HAP-1 (cell line): ENCODE measurements around the gene SYT4.

Source experiments
- DNase-seq, 2 experiments: peaks; one replicate each; pipeline ENCODE4 v3.0.0-alpha.2; 2016 to 2020; ENCODE audit warnings: low spot score in 2 of 2
- H3K27me3 ChIP-seq: fragments of 250-450 bp; sonication (Bioruptor Pico); 2 replicates; pipeline ENCODE4 v1.5.1; 2020; ENCODE audit warnings: low read depth, mild to moderate bottlenecking, moderate library complexity
- H3K36me3 ChIP-seq: fragments of 250-450 bp; sonication (Bioruptor Pico); replicated peaks from 2 replicates; pipeline ENCODE4 v1.5.1; 2020; ENCODE audit warnings: mild to moderate bottlenecking
- H3K4me1 ChIP-seq: fragments of 250-450 bp; sonication (Bioruptor Pico); 2 replicates; pipeline ENCODE4 v1.5.1; 2020; ENCODE audit warnings: mild to moderate bottlenecking
- H3K4me3 ChIP-seq: fragments of 250-450 bp; sonication (Bioruptor Pico); 2 replicates; pipeline ENCODE4 v1.5.1; 2020; ENCODE audit warnings: mild to moderate bottlenecking, moderate library complexity
- H3K9me3 ChIP-seq: fragments of 250-450 bp; sonication (Bioruptor Pico); 2 replicates; pipeline ENCODE4 v1.5.1; 2020; ENCODE audit warnings: mild to moderate bottlenecking, moderate library complexity
- in situ Hi-C: fragments of 300-500 bp; cut with MboI; formaldehyde crosslinking; loops from 3 replicates; pipeline ENCODE4 v1.14.3; 2020; ENCODE audit warnings: low sequenced_read_pairs, inconsistent platforms, mixed read lengths

The SYT4 gene

DNA sequence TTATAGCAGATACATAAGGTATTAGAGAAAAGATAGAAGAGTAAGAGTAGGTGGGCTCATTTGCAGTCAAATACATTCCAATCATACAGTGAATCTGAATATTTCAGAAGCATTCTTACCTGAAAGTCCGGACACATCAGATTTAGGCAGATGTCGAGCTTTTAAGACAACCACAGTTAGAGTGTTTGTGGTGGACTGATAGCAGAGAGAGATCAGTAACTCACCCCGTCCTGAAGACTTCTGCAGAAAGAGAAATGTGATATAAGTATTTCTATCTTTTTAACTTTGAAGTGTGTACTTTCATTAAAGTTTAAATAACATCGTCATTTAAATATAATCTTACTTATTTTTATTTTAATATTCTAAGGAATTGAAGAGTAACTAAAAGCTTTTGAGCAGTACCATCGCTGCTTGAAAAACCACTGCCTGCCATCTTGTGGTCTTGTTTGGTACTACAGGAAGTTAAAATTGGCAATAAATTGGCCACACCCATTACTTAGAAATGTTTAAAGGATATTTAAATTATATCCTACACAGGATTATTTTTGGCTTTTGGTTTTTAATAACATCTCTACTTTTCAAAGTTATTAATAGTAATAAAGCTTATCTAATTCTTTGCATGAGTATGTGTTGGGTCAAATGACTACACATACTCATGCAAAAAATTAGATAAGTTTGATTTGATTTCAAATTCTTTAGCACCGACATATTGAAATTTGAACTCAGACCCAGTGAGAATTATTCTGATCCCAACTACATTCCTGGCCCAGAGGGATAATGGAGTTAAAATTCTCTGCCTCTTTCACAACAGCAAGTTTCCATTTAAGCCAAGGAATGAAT lies 5.5 kb downstream of the SYT4 start:
- DNase-seq = peak; percentile 52 to 57
- Histone ChIP-seq H3K4me3 (no peak overlapping the region), H3K36me3 (no peaks in the 10 kb centered on the region), H3K9me3 (no peaks in the 10 kb centered on the region), H3K4me1 (peaks cover 5% of the 10 kb centered on the region), H3K27me3 (no peaks in the 10 kb centered on the region)
- in situ Hi-C loops = loop anchor here (10.0 kb wide), 1 partner anchor 1217 kb away; no protein-coding TSS in a partner anchor

DNA sequence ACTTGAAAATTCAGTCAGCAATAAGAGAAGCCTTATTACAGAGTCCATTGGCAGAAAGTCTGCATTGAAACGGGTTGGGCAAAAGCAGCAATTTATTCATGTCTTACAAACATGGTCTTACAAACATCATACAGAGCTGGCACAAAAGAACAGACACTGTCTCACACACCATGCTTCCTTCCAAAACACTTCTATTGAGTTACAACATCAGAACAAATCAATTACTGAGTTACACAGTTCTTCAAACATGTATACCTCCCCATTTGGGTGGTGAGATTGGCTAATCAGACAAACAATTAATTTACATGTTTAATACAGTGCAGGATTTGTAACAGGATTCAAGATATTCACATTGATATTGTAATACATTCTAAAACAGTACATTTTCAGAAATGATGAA lies 9.5 kb downstream of the SYT4 start:
- in situ Hi-C loops = no loop called here
- H3K36me3 ChIP-seq = no peaks in the 10 kb centered on the region
- no peaks in the 10 kb centered on the region for H3K27me3 ChIP-seq
- peaks cover 5% of the 10 kb centered on the region for H3K4me1 ChIP-seq
- H3K4me3 ChIP-seq = no peak overlapping the region
- no peak for DNase-seq
- H3K9me3 ChIP-seq = no peaks in the 10 kb centered on the region

DNA sequence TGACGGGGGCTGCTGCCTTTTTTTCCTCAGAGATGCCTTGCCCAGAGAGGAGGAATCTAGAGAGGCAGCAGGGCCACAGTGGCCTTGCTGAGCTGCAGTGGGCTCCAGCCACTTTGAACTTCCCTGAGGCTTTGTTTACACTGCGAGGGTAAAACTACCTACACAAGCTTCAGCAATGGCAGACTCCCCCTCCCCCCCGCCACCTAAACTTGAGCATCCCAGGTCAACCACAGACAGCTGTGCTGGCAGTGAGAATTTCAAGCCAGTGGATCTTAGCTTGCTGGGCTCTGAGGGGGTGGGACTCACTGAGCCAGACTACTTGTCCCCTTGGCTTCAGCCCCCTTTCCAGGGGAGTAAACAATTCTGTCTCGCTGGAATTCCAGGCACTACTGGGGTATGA lies 11.8 kb downstream of the SYT4 start:
- peaks cover 4% of the 10 kb centered on the region; the same call in 1 of the 2 replicates for H3K9me3 ChIP-seq
- in situ Hi-C loops = no loop called here
- no peak for DNase-seq

DNA sequence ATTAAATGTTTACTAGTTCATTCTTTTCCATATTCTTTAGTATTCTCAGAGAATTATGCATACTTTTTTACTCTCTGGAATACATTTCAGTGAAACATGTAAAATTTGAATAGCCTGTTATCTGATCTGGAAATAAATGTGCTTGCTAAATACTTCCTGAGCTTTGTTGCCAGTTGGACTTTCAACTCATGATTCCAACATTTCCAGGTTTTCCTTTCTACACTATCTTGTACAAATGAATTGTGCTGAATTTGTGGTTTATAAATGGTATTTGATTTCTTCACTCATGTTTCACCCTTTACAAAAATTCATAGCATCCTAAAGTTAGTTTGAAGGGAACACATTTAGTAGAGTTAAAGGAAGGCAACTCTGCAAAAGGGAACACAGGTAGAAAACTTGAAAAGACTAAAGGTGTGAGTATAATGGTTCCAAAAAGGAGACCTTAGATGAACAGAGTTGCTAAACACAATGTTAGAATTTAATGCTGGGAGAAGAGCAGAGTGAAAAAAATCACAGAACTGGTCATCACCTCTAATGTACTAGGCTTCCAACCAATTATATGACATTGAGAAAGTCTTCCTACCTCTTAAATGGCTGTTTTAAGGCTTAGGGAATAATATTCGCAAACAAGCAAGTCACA lies 28.6 kb downstream of the SYT4 start:
- in situ Hi-C loops = no loop called here
- H3K9me3 ChIP-seq = no peaks in the 10 kb centered on the region
- no peaks in the 10 kb centered on the region for H3K36me3 ChIP-seq
- no peak for DNase-seq
- no peaks in the 10 kb centered on the region for H3K27me3 ChIP-seq
- H3K4me1 ChIP-seq = no peaks in the 10 kb centered on the region
- no peak overlapping the region for H3K4me3 ChIP-seq

More for the DNA sequence above, 11.8 kb downstream of the SYT4 start:
- no peaks in the 10 kb centered on the region for H3K36me3 ChIP-seq
- H3K4me3 ChIP-seq = no peak overlapping the region
- H3K4me1 ChIP-seq = peaks cover 5% of the 10 kb centered on the region
- no peaks in the 10 kb centered on the region for H3K27me3 ChIP-seq

DNA sequence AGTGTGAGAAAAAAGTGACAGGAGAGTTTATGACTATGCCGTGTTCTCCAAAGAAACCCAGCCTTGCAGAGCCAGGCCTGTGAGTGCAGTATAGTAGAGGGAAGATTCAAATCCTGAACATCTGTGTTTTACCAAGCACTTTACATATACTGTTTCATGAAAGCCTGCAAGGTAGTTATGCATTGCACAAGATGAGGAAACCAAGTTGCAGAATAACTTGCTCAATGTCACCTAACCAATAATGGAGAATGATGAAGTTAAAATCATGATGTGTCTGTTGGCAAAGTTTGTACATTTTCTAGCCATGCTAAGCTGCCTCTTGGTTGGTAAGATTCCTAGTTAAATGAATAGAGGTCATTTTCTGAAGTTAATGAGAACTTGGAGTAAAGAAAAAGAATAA lies 29.3 kb downstream of the SYT4 start:
- no peaks in the 10 kb centered on the region for H3K27me3 ChIP-seq
- H3K4me3 ChIP-seq = no peak overlapping the region
- no peak for DNase-seq
- no peaks in the 10 kb centered on the region for H3K36me3 ChIP-seq
- no peaks in the 10 kb centered on the region for H3K9me3 ChIP-seq
- H3K4me1 ChIP-seq = no peaks in the 10 kb centered on the region
- in situ Hi-C loops = no loop called here

DNA sequence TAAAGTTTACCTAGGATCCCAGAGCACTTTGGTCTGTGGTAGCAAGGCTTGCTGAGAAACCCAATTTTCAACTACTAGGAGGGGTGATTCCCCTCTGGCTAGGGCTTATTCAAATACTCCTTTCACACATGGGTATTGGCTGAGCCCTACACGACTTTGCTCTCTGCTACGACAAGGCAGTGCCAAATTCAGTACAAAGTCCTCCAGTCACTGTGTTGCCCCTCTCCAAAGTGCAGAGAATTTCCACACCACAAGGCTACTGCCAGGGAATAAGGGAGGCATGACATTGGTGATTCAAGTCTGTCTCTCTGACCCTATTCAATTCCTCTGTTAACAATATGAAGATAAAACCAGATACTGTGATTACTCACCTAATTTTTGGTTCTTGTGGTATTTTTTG lies 38.9 kb downstream of the SYT4 start:
- H3K27me3 ChIP-seq = no peaks in the 10 kb centered on the region
- H3K4me3 ChIP-seq = no peak overlapping the region
- H3K9me3 ChIP-seq = no peaks in the 10 kb centered on the region
- no peaks in the 10 kb centered on the region for H3K36me3 ChIP-seq
- DNase-seq = no peak
- H3K4me1 ChIP-seq = no peaks in the 10 kb centered on the region
- in situ Hi-C loops = no loop called here

DNA sequence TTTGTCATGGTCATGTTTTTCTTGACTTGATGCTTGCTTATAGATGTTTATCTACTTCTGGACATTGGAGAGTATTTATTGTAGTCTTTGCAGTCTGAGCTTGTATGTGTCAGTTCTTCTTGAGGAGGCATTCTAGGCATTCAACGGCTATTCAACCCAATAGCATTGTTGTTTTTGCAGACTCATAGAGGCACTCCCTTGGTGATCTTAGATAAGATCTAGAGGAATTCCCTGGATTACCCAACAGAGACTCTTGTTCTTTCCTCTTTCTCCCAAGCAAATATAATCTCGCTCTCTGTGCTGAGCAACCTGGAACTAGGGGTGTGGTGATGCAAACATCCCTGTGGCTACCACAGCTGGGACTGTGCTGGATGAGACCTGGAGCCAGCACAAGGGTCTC lies 40.4 kb downstream of the SYT4 start:
- Histone ChIP-seq H3K27me3 (no peaks in the 10 kb centered on the region), H3K4me1 (no peaks in the 10 kb centered on the region), H3K9me3 (no peaks in the 10 kb centered on the region), H3K4me3 (no peak overlapping the region), H3K36me3 (no peaks in the 10 kb centered on the region)
- no peak for DNase-seq
- in situ Hi-C loops = no loop called here

DNA sequence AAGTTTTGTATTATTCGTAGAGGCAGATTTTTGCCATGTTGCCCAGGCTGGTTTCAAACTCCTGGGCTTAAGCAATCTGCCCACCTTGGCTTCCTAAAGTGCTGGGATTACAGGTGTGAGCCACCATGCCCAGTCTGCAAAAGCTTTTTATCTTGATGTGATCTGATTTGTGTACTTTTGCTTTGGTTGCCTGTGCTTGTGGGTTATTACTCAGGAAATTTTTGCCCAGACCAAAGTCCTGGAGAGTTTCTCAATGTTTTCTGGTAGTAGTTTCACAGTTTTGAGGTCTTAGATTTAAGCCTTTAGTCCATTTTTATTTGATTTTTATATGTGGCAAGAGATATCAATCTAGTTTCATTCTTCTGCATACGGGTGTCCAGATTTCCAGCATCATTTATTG lies 42.4 kb downstream of the SYT4 start:
- H3K9me3 ChIP-seq = no peaks in the 10 kb centered on the region
- in situ Hi-C loops = no loop called here
- no peaks in the 10 kb centered on the region for H3K36me3 ChIP-seq
- DNase-seq = no peak
- H3K4me3 ChIP-seq = no peak overlapping the region
- H3K27me3 ChIP-seq = no peaks in the 10 kb centered on the region
- no peaks in the 10 kb centered on the region for H3K4me1 ChIP-seq

DNA sequence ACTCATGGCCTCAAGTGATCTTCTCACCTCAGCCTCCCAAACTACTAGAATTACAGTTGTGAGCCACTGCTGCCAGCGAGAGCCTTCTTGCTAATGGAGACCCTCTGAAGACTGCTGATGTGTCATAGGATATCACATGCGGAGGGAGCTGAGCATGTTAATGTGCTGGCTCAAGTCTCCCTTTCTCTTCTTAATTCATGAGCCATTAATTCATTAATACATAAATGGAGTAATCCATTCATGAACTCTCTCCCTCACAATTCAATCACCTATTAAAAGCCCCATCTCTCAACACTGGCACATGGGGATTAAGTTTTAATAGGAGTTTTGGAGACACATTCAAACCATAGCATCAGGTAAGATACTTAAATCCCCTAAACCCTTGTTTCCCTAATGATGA lies 54.8 kb downstream of the SYT4 start:
- Histone ChIP-seq H3K9me3 (no peaks in the 10 kb centered on the region), H3K4me3 (no peak overlapping the region), H3K36me3 (no peaks in the 10 kb centered on the region), H3K4me1 (no peaks in the 10 kb centered on the region; the same call in 1 of the 2 replicates), H3K27me3 (no peaks in the 10 kb centered on the region)
- in situ Hi-C loops = no loop called here
- no peak for DNase-seq

DNA sequence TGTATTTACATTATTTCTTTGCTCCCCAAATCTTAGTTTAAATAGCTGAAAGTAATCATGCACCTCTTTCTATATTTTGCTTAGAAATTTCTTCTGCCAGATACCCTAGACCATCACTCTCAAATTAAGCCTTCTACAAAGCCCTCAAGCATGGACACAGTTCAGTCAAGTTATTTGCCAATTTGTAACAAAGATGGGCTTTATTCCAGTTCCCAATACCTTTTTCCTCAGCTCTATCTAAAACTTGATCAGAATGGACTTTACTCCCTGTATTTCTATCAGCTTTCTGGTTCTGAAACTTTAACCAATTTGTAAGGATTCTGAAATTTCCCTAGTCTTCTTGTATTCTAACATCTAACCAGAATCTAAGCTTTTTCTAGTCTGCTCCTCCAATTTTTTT lies 56.6 kb downstream of the SYT4 start:
- Histone ChIP-seq H3K36me3 (no peaks in the 10 kb centered on the region), H3K9me3 (no peaks in the 10 kb centered on the region), H3K27me3 (no peaks in the 10 kb centered on the region), H3K4me1 (no peaks in the 10 kb centered on the region; the same call in 1 of the 2 replicates), H3K4me3 (no peak overlapping the region)
- in situ Hi-C loops = no loop called here
- DNase-seq = no peak
